Transverse colon (tissue), 3 donors: ENCODE measurements around the gene SLIT1.

Experiments
- POLR2A ChIP-seq: fragments of 450-650 bp; IDR thresholded peaks from one replicate; pipeline ENCODE4 v1.6.1; 2016; ENCODE audit warnings: antibody characterized with exemption, mild to moderate bottlenecking, moderate library complexity
- TF ChIP-seq, protein P1 (sequence below), 5 experiments: fragments of 200-600 bp in 3 of 5; fragments of 450-650 bp in 2 of 5; sonication (generic) in 3 of 5; IDR thresholded peaks; 1 replicate in 2 of 5; 2 replicates in 3 of 5; pipeline ENCODE4 v1.5.1; 2016 to 2017; ENCODE audit warnings: antibody characterized with exemption in 5 of 5, inconsistent platforms in 3 of 5, mild to moderate bottlenecking in 2 of 5, moderate library complexity in 1 of 5

DNA sequence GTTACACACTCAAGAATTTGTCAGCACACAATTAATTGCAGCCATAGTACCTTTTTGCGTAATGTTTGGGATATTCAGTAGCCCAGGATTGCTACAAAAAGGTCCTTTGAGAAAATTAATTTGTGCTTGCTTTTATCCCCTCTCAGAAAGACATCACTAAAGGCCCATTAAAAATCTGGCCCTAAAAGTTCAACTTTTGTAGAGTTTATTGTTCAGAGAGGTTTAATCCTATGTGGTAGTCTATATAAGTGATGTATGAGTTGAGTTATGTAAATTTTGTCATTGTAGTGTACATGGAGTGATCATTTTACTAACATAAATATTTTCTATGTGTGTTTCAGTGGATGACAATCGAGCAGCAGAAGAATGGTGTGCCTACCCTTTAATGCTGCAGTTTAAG lies 227.7 kb downstream of the SLIT1 start:
- TF ChIP-seq POLR2A = no peak
- TF ChIP-seq, protein P1, sequence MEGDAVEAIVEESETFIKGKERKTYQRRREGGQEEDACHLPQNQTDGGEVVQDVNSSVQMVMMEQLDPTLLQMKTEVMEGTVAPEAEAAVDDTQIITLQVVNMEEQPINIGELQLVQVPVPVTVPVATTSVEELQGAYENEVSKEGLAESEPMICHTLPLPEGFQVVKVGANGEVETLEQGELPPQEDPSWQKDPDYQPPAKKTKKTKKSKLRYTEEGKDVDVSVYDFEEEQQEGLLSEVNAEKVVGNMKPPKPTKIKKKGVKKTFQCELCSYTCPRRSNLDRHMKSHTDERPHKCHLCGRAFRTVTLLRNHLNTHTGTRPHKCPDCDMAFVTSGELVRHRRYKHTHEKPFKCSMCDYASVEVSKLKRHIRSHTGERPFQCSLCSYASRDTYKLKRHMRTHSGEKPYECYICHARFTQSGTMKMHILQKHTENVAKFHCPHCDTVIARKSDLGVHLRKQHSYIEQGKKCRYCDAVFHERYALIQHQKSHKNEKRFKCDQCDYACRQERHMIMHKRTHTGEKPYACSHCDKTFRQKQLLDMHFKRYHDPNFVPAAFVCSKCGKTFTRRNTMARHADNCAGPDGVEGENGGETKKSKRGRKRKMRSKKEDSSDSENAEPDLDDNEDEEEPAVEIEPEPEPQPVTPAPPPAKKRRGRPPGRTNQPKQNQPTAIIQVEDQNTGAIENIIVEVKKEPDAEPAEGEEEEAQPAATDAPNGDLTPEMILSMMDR (IDR thresholded peaks at IDR 0.05) = no peak
